CD4-positive, alpha-beta T cell (primary cell): ENCODE measurements around the gene CDH24. TPM values are rescaled to one million over a fixed set of nuclear protein-coding genes. Genes with fewer than 3 reads are reported as not detected.

Source experiments
- ATAC-seq: fragments of 200-7000 bp; cut with Tn5 transposase; one replicate; pipeline ENCODE4 v1.10.0; 2022; ENCODE audit warnings: mild to moderate bottlenecking; ENCODE audit not compliant: poor library complexity
- CTCF ChIA-PET: fragments of 350-600 bp; sonication (Branson Sonifier 250); formaldehyde crosslinking; loops from one replicate; lab custom pipeline; 2021; ENCODE audit warnings: antibody characterized with exemption, inconsistent platforms; lab: Charles Lee
- POLR2A ChIA-PET: fragments of 350-600 bp; sonication (Branson Sonifier 250); formaldehyde crosslinking; loops from one replicate; lab custom pipeline; 2021; ENCODE audit warnings: antibody characterized with exemption, inconsistent platforms; lab: Charles Lee
- DNase-seq, 14 experiments: peaks; one replicate each; pipeline ENCODE4 v3.0.0-alpha.2; 2013 to 2020; ENCODE audit warnings: mixed read lengths in 2 of 14
- H3K27ac ChIP-seq, 2 donors: one replicate each; pipeline versions ENCODE4 v1.5.1 to v1.7.0; 2013; ENCODE audit warnings: low read length in 2 of 2, low read depth in 1 of 2, mild to moderate bottlenecking in 1 of 2
- H3K27me3 ChIP-seq, 2 experiments: 1 replicate in 1 of 2; 2 replicates in 1 of 2; pipeline versions ENCODE4 v1.6.1 to v1.7.0; 2013; ENCODE audit warnings: low read length in 2 of 2, control low read depth in 1 of 2, mild to moderate bottlenecking in 1 of 2, moderate library complexity in 1 of 2; ENCODE audit not compliant: insufficient read depth in 2 of 2, control insufficient read depth in 1 of 2
- H3K36me3 ChIP-seq: one replicate; pipeline ENCODE4 v1.6.1; 2013; ENCODE audit warnings: low read length, control low read depth; ENCODE audit not compliant: insufficient read depth
- H3K4me1 ChIP-seq: one replicate; pipeline ENCODE4 v1.6.1; 2013; ENCODE audit warnings: low read length, control low read depth; ENCODE audit not compliant: insufficient read depth
- H3K4me3 ChIP-seq: one replicate; pipeline ENCODE4 v1.5.1; 2013; ENCODE audit warnings: mild to moderate bottlenecking, low read length, moderate library complexity
- H3K9me3 ChIP-seq, 2 experiments: 1 replicate in 1 of 2; 2 replicates in 1 of 2; pipeline versions ENCODE4 v1.6.1 to v1.7.0; 2013; ENCODE audit warnings: low read length in 2 of 2, mild to moderate bottlenecking in 2 of 2, control low read depth in 1 of 2, moderate library complexity in 1 of 2; ENCODE audit not compliant: control insufficient read depth in 1 of 2, insufficient read depth in 1 of 2
- H3K27ac Mint-ChIP-seq: one replicate; pipeline ENCODE4 v1.8.0; 2020; ENCODE audit warnings: mixed read lengths
- H3K27me3 Mint-ChIP-seq: one replicate; pipeline ENCODE4 v1.8.0; 2021; ENCODE audit warnings: mixed read lengths
- H3K36me3 Mint-ChIP-seq: one replicate; pipeline ENCODE4 v1.8.0; 2021; ENCODE audit warnings: low read depth, mixed read lengths
- H3K4me1 Mint-ChIP-seq: one replicate; pipeline ENCODE4 v1.8.0; 2021; ENCODE audit warnings: low read depth, mixed read lengths
- H3K4me3 Mint-ChIP-seq: one replicate; pipeline ENCODE4 v1.8.0; 2020; ENCODE audit warnings: mild to moderate bottlenecking, mixed read lengths
- H3K9me3 Mint-ChIP-seq: one replicate; pipeline ENCODE4 v1.8.0; 2020; ENCODE audit warnings: mixed read lengths
- CTCF ChIP-seq: fragments of 200-600 bp; IDR thresholded peaks from one replicate; pipeline ENCODE4 v1.8.0; 2022; ENCODE audit warnings: antibody characterized with exemption, mild to moderate bottlenecking
- intact Hi-C, 2 experiments: fragments of 100-400 bp; cut with DNase I in 1 of 2; cut with micrococcal nuclease in 1 of 2; formaldehyde crosslinking; loops; one replicate each; pipeline versions ENCODE4 v1.15.1 to v1.9.0; 2023 to 2025; cut with DNase I, micrococcal nuclease
- total RNA-seq, 174 experiments: library from RNA in 2 of 174; stranded (reverse) in 2 of 174; gene quantifications; one replicate each; pipeline ENCODE4 v1.2.3 and lab custom pipeline; 2021 to 2026

Gene CDH24
- total RNA-seq, 2 experiments from 2014 or later: 3.3 to 3.7 TPM

- H3K4me1 Mint-ChIP-seq: no peaks in the 10 kb centered on the region
- H3K36me3 Mint-ChIP-seq: no peaks in the 10 kb centered on the region
- ChIA-PET CTCF (no interaction called here), POLR2A (no interaction called here)
- no peak overlapping the region for H3K27ac Mint-ChIP-seq
- intact Hi-C loops: no loop called here
- no peaks in the 10 kb centered on the region for H3K4me1 ChIP-seq
- H3K27ac ChIP-seq: no peak overlapping the region
- ATAC-seq (no peak), DNase-seq (no peak)
- H3K4me3 ChIP-seq: no peak overlapping the region
- no peaks in the 10 kb centered on the region for H3K9me3 ChIP-seq
- H3K9me3 Mint-ChIP-seq: no peaks in the 10 kb centered on the region
- no peaks in the 10 kb centered on the region for H3K27me3 Mint-ChIP-seq
- H3K27me3 ChIP-seq: no peaks in the 10 kb centered on the region
- H3K36me3 ChIP-seq: no peaks in the 10 kb centered on the region
- no peak for TF ChIP-seq CTCF
- no peak overlapping the region for H3K4me3 Mint-ChIP-seq
Observed at GRCh38 chr14:23041729-23042128, 15.6 kb downstream of the CDH24 start.

- H3K36me3 Mint-ChIP-seq: no peaks in the 10 kb centered on the region
Observed at GRCh38 chr14:23040100-23040499, 17.2 kb downstream of the CDH24 start.

GRCh38 chr14:23035303-23036144 is 21.8 kb downstream of the CDH24 start:
- Mint-ChIP-seq H3K9me3 (no peaks in the 10 kb centered on the region), H3K4me1 (peaks cover 36% of the 10 kb centered on the region), H3K36me3 (peaks cover 33% of the 10 kb centered on the region), H3K4me3 (peak overlapping the region; percentile 90), H3K27me3 (no peaks in the 10 kb centered on the region), H3K27ac (peak overlapping the region; percentile 92)
- Histone ChIP-seq H3K4me1 (peaks cover 16% of the 10 kb centered on the region), H3K9me3 (no peaks in the 10 kb centered on the region), H3K36me3 (peaks cover 25% of the 10 kb centered on the region), H3K27me3 (no peaks in the 10 kb centered on the region), H3K4me3 (peak overlapping the region; percentile 59), H3K27ac (peak overlapping the region; percentile 75 to 94)
- POLR2A ChIA-PET: interaction anchor here (0.7 to 5.3 kb wide), 11 partner anchors 12 to 286 kb away, joined by 3 to 65 read pairs (median 6); partner anchors contain the start of genes ACIN1, AJUBA, C14orf119 and PABPN1
- TF ChIP-seq CTCF: no peak
- intact Hi-C loops: loop anchor here (1.0 to 2.0 kb wide), 3 partner anchors 21 to 28 kb away; partner anchors contain the start of genes C14orf93 (in 1 of the 2) and CDH24 (in 1 of the 2)
- CTCF ChIA-PET: interaction anchor here (0.7 to 2.5 kb wide), 5 partner anchors 22 to 149 kb away, joined by 3 to 16 read pairs (median 3); partner anchors contain the start of gene CDH24
- DNase-seq: no peak
- ATAC-seq: no peak

More at GRCh38 chr14:23040100-23040499, 17.2 kb downstream of the CDH24 start:
- Histone ChIP-seq H3K4me1 (peaks cover 1% of the 10 kb centered on the region), H3K4me3 (no peak overlapping the region), H3K27me3 (no peaks in the 10 kb centered on the region), H3K36me3 (no peaks in the 10 kb centered on the region), H3K27ac (no peak overlapping the region), H3K9me3 (no peaks in the 10 kb centered on the region)
- ATAC-seq (no peak), DNase-seq (no peak)
- H3K4me3 Mint-ChIP-seq: no peak overlapping the region
- H3K27ac Mint-ChIP-seq: no peak overlapping the region
- CTCF ChIA-PET: interaction anchor here (0.7 to 1.5 kb wide), 4 partner anchors 29 to 53 kb away, joined by 3 to 4 read pairs (median 4); no protein-coding TSS in a partner anchor
- intact Hi-C loops: no loop called here
- H3K9me3 Mint-ChIP-seq: no peaks in the 10 kb centered on the region
- POLR2A ChIA-PET: interaction anchor here (0.9 kb wide), 1 partner anchor 54 kb away, joined by 3 read pairs; no protein-coding TSS in a partner anchor
- TF ChIP-seq CTCF: no peak
- H3K27me3 Mint-ChIP-seq: no peaks in the 10 kb centered on the region
- H3K4me1 Mint-ChIP-seq: peaks cover 8% of the 10 kb centered on the region
